Fibroblast of skin of abdomen (primary cell): ENCODE results near the gene CTU1. TPM values are rescaled to one million over a fixed set of nuclear protein-coding genes. Genes with fewer than 3 reads are reported as not detected.
"Not testable (repeated sequence)": the region's sequence is repeated elsewhere in the genome, so short reads cannot be mapped to it uniquely, and the experiment has no call there.

ENCODE experiments used
- DNase-seq: peaks from one replicate; pipeline ENCODE4 v3.0.0-alpha.2; 2013
- polyA plus RNA-seq, 2 experiments: library from polyadenylated mRNA; unstranded; fragments of 120-200 nt; gene quantifications; one replicate each; pipeline ENCODE4 v1.2.1, GENCODE V29; 2013; ENCODE audit not compliant: insufficient read length in 2 of 2

The CTU1 gene
- polyA plus RNA-seq (2013, experiment 1 of 2; ENCODE audit: insufficient read length), result 3.3 TPM
- 4.0 TPM for polyA plus RNA-seq (2013, experiment 2 of 2; ENCODE audit: insufficient read length)

DNA sequence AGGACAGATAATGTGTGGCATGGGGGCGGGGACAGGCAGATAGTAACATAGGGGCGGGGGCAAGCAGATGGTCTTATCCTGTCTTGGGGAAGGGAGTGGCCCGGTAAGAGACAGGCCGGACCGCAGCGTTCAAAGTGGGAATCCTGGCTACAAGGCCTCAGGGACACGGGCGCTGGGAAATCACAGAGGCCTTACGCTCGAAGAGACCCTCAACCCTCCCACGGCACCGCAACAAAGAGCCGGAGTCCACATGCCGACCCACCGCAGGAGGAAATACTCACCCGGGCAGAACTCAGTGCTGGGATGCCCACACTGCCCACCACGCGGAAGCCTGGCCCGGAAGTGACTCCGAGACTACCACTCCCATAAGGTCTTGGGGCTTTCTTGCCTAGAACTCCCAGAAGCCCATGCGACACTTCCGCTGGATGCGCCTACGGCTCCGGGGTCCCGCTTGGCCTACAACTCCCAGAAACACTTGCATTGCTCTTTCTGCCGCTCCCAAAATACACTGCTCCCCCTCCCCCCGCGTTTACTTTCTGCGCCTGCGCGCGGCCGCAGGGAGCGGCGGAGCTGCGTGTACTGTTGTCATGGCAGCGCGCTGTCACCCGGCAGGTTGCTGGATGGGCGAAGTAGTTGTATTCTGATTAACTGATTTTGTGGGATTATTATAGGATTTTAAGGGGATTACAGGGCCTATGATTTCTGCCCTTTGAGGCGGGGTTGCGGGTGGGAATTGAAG lies at the start of gene CTU1:
Gene CTU1 (minus strand): TSS at position 344 of the 739 bp plus-strand sequence. CDS start 3,840 bp downstream, outside the sequence.
- DNase-seq, result peak; percentile 99

DNA sequence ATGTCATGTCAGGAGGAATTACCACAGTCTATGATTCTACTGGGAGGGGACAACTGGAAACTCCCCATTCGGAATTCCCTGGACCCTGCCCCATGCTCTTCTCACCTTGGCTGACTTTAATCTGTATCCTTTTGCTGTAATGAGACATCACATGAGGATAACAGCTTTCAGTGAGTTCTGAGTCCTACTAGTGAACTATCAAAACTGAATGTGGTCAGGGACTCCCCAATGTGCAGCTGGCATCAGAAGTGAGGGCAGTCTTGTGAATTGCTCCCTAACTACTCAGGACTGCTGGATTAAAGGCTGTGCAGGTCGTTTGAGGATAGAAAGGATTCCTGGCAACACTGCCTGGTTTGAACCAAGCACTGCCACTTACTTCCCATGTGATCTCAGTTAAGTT lies 49.1 kb upstream of the CTU1 start:
- DNase-seq, result no peak

DNA sequence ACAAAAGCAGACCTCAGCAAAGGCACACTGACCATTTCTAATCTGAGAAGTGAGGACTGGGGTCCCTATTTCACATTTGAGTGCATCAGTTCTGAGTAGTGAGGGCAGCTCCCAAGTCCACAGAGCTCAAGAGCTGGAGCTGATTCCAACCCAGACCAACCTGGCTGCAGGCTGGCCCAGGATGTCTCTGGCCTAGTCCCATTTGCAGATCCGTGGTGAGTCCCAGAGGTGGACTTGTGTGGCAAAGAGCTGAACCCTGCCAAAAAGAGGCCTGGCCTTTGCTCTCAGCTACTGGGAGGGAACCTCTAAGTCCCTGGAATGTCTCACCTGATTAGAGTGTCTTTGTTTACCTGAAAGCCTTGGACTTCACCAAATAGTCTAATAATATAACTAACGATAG lies 48.5 kb upstream of the CTU1 start:
- DNase-seq, result no peak

DNA sequence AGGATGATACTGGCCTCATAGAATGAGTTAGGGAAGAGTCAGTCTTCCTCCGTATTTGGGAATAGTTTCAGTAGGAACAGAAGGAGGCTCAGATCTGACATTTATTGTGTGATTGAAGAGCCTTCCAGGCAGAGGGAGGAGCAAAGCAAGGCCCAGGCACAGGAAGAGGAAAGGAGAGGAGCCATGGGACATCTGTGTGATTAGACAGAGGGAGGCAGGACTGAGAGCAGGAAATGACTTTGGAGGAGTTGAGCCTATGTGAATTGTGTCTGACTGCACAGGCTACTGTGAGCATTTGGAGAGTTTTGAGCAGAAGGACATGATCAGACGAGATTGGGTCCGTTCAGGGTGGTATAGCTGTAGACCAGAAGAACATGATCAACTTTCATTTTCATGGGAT lies 42.4 kb upstream of the CTU1 start:
- DNase-seq, result no peak

DNA sequence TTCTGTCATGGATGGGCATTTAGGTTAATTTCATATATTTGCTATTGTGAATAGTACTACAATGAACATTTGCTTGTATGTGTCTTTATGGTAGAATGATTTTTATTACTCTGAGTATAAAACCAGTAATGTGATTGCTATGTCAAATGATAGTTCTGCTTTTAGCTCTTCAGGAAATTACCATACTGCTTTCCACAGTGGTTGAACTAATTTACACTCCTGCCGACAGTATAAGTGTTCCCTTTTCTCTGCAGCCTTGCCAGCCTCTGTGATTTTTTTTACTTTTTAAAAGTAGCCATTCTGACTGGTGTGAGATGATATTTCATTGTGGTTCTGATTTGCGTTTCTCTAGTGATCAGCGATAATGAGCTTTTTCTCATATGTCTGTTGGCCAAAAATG lies 40.4 kb upstream of the CTU1 start:
- DNase-seq, result no peak

DNA sequence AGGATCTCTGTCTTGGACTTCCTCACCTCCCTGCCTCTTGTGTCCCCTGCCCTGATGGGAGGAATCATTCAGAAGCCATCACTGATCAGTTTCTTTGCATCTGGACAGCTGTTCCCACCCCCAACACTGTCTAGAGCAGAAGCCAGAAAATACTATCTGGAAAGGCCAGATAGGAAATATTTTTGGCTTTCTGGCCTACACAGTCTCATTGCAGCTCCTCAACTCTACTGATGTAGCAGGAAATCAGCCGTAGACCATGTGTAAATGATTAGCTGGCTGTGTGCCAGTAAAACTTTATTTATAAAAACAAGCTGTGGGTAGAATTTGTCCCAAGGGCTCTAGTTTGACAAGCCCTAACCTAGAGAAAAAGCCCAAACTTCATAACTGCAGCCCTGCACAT lies 39.5 kb upstream of the CTU1 start:
- DNase-seq, result no peak

DNA sequence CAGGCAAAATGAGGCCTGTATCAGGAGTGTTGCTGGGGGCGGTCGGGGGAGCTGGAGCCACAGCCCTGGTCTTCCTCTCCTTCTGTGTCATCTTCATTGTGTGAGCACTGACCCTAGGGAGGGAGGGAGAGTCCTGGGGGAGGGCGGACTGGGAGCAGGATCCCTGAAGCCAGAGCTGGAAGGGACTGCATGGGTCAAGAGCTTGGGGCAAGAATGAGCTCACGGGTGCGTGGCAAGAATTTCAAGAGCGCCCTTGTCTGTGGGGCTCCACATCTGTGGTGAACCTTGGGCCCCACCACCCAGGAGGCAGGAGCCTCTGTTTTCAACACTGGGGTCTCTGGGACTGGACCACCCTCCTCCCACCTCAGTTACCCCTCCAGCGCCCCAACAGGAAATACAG lies 38.5 kb upstream of the CTU1 start:
- no peak for DNase-seq

DNA sequence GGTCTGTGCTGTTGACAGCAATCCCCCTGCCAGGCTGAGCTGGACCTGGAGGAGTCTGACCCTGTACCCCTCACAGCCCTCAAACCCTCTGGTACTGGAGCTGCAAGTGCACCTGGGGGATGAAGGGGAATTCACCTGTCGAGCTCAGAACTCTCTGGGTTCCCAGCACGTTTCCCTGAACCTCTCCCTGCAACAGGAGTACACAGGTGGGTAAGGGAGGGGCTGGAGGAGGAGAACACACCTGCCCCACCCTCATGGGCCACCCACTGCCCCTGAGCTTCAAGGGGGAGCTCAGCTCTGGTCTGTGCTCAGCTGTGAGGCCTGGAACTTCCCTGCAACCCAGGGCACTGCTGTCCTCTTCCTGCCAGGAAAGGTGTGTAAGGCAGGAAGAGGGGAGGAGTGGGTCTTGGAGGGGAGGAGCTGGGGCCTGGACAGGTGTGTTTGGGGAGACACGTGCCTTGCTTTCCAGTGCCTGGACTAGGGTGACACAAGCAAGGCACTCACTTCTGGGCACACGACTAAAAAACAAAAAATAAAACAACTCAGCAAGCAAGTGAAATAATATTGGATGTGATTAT lies 37.8 kb upstream of the CTU1 start:
- DNase-seq, result no peak

DNA sequence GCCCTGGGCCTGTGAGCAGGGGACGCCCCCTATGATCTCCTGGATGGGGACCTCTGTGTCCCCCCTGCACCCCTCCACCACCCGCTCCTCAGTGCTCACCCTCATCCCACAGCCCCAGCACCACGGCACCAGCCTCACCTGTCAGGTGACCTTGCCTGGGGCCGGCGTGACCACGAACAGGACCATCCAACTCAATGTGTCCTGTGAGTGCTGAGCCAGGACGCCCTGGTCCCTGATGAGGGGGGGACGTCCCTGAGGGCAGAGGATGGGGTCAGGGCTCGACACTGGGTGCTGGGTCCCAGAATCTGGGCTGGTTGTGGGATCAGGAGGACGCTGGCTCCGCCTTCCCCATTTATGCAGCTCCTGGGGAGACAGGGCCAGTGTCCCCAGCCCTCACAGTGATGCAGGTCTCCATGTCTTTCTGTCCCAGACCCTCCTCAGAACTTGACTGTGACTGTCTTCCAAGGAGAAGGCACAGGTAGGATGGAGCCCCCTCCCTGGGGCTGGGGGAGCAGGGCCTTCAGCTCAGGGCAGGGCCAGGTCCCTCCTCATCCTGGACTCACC lies 36.4 kb upstream of the CTU1 start:
- DNase-seq, result no peak

DNA sequence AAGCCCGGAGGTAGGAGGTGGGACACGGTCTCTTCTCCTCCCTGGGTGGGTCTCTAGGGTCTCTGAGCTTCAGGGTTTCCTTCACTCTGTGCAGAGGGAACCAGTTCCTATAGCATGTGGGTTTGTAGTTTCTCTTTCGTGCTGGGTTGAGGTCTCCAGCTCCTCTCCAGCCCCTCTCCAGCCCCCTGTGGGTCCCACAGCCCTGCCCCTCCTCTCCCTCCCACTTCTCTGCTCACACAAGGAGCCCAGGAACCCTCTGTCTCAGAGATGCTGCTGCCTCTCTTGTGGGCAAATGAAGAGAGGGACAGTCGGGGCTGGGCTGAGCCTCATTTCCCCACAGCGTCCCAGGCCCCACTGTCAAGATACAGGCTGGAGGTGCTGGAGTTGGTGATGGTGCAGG lies 35.3 kb upstream of the CTU1 start:
- no peak for DNase-seq

DNA sequence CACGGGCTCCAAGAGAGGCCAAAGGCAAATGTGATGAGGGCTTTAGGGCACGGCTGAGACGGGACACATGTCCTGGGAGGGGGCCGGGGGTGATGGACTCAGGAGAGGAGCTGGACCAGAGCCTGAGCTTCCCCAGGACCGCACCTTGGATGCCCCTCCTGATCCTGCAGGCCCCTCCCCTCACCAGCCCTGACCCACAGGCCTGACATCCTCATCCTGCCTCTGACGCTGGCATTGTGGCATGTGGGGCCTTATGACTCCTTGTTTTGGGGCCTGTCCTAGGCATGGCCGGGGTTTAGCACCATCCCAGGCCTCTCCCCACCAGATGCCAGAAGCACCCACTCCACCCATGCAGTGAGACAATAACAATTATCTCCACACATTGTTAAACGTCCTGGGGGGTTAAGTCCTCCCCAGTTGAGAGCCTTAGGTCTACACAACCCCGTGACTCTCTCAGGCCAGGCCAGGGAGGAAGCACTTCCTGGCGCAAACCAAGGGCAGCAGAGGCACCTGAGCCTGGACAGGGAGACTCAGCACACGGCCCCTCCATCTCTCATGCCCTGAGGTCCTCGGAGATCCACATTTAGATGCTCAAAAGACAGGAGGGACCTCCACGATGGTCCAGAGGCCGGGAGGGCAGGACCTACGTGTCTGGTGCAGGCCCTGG lies 34.7 kb upstream of the CTU1 start:
- DNase-seq, result not testable (repeated sequence)

DNA sequence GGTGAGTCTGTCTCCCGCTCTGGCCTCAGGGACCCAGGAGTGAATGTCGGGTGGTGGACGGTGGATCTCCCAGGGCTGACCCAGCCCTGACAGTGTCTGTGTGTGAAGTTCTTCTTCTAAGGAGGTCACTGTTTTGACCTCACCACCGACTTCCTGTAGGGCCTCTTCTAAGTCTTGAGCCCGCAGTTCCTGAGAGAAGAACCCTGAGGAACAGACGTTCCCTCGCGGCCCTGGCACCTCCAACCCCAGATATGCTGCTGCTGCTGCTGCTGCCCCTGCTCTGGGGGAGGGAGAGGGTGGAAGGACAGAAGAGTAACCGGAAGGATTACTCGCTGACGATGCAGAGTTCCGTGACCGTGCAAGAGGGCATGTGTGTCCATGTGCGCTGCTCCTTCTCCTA lies 33.9 kb upstream of the CTU1 start, which contains the start of gene SIGLEC7:
Gene SIGLEC7 (plus strand): TSS at position 183 of the 400 bp plus-strand sequence. CDS start 69 bp downstream, at position 252.
- no peak for DNase-seq

DNA sequence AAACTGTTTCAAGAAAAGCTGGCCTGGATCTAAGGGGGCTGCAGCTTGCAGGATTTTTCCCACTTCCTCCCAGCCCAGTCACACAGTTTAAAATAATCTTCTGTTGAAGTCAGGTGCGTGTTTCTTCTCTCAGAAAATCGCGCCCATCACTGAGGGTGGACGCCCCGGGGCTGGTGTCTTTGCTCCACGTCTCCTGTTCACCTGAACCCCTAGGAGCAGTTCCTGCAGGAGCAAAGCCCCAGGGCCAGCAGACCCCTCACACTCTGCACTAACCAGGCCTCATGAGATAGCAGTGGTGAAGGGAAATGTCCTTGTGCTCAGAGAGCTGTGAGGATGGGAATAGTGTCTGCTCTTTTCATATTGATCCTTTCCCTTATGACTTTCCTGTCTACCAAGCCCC lies 33.0 kb upstream of the CTU1 start:
- no peak for DNase-seq

DNA sequence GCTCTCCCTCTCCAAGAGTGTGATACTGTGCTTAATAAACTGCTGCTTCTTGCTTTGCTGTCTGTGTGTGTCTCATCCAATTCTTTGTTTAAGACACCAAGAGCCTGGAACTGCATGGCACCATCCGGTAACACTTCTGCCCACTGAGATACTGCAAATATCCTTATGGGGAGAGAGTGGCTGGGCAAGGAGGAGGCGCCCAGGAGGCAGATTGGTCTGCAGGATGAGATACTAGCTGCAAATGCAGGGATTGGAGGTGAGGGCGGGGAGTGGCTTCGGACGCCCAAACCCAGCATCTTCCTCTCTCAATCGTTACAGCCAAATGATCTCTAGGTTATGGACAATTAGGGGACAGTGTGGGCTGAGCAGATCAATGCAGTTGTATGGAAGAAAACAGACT lies 32.2 kb upstream of the CTU1 start:
- DNase-seq, result no peak

DNA sequence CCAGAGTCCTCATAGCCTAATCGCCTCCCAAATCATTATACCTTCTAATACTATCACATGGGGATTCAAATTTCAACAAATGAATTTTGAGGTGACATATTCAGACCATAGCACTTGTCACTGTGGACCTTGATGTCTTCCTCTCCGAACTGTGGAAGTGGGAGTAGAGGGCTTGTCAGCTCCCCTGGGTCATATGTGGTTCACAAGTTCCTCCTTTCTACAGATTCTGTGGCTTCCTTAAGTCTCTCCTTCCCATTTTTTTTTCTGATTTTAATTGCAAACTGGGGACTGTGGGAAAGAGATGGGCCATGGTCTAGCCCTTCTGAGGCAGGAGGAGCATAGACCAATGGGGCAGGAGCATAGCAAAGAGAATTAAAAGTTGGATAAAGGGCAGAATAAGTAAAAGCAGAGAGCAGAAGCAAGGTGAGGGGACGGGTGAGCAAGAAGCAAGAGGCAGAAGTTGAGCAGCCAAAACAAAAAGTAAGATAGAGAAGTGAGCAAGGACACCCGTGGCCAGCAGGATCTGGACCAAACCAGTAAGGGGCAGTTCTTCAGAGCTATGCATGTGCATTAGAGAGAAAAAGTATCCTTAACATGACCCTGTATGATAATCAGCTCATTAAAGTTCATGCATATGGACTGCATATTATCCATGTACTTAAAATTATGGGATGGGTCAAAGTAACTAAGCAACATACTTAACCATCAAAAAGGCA lies 31.2 kb upstream of the CTU1 start:
- DNase-seq, result no peak

DNA sequence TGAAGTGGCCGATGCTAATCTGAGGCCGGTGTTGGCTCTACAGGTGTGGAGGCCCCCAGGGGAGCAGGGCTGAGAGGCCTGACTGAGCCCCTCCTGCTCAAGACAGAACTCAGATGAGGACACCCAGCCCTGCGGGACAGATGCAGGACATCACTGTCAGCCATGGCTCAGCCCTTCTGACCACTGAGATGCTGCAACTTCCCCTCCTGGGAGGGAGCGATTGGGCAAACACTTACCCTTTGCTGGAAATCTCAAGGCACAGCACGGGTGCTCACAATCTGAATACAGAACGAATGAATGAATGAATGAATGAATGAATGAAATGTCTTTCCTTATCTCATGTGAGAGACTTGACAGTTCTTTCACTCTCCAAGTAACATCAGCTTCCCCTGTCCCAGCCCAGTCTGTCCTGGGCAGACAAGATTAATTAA lies 30.4 kb upstream of the CTU1 start:
- DNase-seq, result no peak

DNA sequence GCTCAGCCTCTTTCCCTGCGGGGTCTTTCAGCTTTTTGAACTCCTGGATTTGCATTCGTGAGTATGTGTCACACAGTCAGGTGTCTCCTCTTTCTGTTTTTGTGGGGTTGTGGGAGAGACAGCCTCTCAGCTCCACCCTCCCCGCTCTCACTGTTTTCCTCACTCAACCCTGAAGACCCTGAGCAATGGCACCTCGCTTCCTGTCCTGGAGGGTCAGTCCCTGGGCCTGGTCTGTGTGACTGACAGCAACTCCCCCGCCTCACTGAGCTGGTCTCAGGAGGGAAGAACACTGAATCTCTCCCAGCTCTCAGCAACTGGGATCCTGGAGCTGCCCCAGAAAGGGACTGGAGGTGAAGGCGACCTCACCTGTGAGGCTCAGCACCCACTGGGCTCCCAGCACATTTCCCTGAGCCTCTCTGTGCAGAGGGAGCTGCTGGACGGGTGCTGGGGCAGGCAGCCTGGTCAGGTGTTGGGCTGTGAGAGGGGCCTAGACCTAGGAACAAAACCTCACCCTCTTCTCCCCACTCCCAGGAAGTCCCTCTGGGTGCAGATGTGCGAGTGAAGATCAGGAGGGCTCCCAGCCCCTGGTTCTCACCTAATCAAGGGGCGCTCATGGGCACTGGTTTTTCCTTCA lies 29.7 kb upstream of the CTU1 start:
- DNase-seq, result no peak

DNA sequence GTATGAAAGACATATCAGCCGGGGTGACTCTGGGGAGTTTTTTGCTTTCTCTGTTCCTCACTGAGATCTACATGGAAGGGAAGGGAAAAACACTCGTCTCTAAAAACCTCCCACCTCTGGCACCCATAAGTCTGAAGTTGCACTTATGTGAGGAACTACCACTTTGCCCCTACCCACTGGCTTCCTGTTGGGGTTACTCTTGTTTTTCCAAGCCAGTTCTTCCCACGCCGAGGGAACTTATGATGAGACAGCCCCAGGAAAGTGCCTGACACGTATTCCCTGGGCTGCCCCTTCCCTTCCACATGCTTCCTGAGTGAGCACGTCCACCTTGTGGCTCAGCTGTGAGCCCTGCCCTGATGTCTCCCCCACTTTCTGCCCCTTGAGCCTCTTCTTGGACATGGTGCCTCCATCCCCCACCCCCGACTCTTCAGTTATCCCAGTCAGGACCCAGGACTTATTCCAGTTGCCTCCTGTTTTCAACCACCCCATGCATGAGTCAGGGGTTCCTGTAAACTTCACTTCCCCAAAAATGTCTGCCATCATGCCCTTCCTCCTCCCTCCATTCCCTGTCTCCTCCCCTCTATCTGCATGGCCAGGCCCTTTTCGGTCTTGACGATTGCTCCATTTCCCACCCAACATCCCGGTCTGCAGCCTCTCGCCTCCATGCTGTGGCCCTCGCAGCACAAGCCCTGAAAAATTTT lies 28.8 kb upstream of the CTU1 start:
- DNase-seq, result no peak

DNA sequence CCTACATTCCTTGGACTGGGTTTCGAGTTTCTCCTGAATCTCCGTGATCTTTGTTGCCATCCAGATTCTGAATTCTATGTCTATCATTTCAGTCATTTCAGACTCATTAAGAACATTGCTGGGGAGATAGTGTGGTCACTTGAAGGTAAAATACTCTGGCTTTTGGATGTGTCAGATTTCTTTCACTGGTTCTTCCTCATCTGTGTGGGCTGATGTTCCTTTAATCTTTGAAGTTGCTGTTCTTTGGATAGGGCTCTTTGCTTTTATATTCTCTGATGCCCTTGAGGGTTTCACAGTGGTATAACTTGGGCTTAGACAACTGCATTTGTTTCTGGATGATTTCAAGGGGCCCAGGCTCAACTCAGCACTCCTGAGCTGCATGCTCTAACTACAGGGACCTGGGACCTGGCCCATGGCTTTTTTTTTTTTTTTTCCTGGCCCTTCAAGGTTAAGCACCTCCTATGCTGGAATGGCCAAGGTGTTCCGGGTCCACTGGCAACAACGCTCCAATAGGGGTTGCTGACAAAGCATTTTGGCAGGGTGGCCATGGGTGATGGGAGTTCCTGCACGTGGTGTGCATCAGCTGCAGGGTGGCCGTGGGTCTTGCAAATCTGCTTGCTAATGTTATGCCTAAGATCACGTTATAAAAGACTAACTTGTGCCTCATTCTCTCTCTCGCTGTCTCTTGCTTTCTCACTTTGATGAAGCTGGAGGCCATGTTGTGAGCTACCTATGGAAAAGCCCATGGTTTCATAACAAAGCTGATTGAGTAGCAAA lies 28.0 kb upstream of the CTU1 start:
- DNase-seq, result no peak

DNA sequence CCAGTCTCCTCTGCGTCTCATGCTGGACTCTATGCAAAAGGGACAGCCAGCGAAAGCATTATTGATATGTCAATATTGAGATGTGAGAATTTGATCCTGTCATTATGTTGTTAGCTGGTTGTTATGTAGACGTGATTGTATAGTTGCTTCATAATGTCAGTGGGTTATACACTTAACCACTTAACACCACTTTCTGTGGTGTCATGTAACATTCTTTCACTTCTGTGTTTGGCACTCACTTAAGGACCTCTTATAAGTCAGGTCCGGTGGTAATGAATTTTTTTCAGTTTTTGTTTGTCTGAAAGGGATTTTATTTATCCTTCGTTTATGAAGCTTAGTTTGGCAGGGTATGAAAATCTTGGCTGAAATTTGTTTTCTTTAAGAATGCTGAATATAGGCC lies 26.8 kb upstream of the CTU1 start:
- DNase-seq, result no peak
